ENCODE data around the gene ANO6. TPM values are rescaled to one million over a fixed set of nuclear protein-coding genes. Genes with fewer than 3 reads are reported as not detected.
"Not testable (repeated sequence)": the region's sequence is repeated elsewhere in the genome, so short reads cannot be mapped to it uniquely, and the experiment has no call there.

The ANO6 gene
- total RNA-seq, 3 donors from 2014 or later: 71.8 to 141 (median 76.5) TPM

DNA sequence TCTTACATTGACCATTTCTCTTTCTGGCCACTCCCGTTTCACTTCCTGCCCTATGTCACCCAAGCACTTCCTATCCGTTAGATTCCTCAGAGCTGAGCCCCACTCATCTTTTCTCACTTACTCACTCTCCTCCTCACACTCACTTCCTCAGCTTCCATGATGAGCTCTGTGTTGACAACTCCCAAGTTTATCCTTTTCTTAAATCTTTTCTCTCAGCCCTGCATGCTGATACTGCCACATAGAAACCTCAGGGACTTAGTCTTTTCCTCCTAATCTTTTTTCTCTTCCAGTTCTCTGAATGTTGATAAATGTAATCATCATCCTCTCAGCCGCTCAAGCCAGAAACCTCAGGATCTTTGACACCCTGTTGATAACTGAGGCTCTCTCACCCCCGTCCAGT lies 99.6 kb downstream of the ANO6 start:
- Histone ChIP-seq H3K27ac (no peak overlapping the region), H3K4me1 (no peaks in the 10 kb centered on the region), H3K9me3 (no peaks in the 10 kb centered on the region), H3K36me3 (no peaks in the 10 kb centered on the region), H3K27me3 (no peaks in the 10 kb centered on the region), H3K4me3 (no peak overlapping the region)
- TF ChIP-seq POLR2AphosphoS5 (IDR thresholded peaks at IDR 0.05) (no peak), POLR2A (IDR thresholded peaks at IDR 0.05) (no peak)
- TF ChIP-seq, protein P1, sequence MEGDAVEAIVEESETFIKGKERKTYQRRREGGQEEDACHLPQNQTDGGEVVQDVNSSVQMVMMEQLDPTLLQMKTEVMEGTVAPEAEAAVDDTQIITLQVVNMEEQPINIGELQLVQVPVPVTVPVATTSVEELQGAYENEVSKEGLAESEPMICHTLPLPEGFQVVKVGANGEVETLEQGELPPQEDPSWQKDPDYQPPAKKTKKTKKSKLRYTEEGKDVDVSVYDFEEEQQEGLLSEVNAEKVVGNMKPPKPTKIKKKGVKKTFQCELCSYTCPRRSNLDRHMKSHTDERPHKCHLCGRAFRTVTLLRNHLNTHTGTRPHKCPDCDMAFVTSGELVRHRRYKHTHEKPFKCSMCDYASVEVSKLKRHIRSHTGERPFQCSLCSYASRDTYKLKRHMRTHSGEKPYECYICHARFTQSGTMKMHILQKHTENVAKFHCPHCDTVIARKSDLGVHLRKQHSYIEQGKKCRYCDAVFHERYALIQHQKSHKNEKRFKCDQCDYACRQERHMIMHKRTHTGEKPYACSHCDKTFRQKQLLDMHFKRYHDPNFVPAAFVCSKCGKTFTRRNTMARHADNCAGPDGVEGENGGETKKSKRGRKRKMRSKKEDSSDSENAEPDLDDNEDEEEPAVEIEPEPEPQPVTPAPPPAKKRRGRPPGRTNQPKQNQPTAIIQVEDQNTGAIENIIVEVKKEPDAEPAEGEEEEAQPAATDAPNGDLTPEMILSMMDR (IDR thresholded peaks at IDR 0.05): no peak
- intact Hi-C loops (cut with DNase I; ENCODE audit: low total_unique reads): no loop called here
- DNase-seq (ENCODE audit: low spot score in 2 of 2): no peak

DNA sequence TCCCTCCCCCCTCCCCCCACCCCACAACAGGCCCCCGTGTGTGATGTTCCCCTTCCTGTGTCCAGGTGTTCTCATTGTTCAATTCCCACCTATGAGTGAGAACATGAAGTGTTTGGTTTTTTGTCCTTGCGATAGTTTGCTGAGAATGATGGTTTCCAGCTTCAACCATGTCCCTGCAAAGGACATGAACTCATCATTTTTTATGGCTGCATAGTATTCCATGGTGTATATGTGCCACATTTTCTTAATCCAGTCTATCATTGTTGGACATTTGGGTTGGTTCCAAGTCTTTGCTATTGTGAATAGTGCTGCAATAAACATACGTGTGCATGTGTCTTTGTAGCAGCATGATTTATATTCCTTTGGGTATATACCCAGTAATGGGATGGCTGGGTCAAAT lies 101.4 kb downstream of the ANO6 start:
- H3K36me3 ChIP-seq; H3K4me3 ChIP-seq; H3K9me3 ChIP-seq; H3K4me1 ChIP-seq; DNase-seq (ENCODE audit: low spot score in 2 of 2); H3K27me3 ChIP-seq; intact Hi-C loops (cut with DNase I; ENCODE audit: low total_unique reads); H3K27ac ChIP-seq: not testable (repeated sequence)

DNA sequence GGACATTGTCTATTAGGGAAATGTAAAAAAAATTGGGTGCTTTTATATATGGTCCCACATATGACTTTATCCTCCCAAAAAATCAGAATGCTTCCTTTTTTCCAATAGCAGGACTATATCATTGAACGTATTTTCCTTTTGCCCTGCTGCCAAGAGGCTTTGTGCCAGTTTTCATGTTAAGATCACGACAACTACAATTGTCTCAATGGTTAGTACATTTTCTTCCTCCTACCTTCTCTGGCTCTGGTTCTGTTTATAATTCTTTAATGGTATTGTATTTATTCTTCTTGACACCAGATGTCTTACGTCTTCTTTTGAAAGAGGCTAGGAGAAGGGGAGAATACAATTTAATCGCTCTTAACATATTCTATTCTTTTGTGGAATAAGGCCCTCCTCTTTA lies 106.9 kb downstream of the ANO6 start:
- no peaks in the 10 kb centered on the region for H3K9me3 ChIP-seq
- H3K27ac ChIP-seq: no peak overlapping the region
- H3K4me3 ChIP-seq: no peak overlapping the region
- intact Hi-C loops (cut with DNase I; ENCODE audit: low total_unique reads): no loop called here
- no peaks in the 10 kb centered on the region for H3K36me3 ChIP-seq
- H3K4me1 ChIP-seq: no peaks in the 10 kb centered on the region
- DNase-seq (ENCODE audit: low spot score in 2 of 2): no peak
- TF ChIP-seq POLR2AphosphoS5 (IDR thresholded peaks at IDR 0.05) (no peak), POLR2A (IDR thresholded peaks at IDR 0.05) (no peak)
- TF ChIP-seq, protein P1 (IDR thresholded peaks at IDR 0.05): no peak
- no peaks in the 10 kb centered on the region for H3K27me3 ChIP-seq

DNA sequence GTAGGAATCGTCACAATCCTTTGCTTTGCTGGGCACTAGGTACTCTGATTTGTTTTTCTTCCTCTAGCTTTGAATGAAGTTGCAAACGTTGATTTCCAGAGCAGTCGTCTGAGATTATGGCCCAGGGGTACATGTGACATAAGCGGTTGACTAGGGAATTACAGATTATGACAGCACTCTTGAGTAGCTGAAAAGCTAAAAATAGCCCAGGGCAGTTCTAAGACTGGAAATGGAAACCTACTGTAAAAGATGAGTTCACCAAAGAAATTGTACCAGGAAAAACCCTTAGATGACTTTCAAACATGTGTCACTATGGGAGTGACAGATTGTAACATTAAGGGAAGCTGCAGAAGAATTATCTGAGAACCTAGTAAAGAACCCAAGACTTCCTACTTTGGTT lies 108.5 kb downstream of the ANO6 start:
- Histone ChIP-seq H3K9me3 (no peaks in the 10 kb centered on the region), H3K4me3 (no peak overlapping the region), H3K27me3 (no peaks in the 10 kb centered on the region), H3K36me3 (no peaks in the 10 kb centered on the region), H3K27ac (no peak overlapping the region), H3K4me1 (no peaks in the 10 kb centered on the region)
- intact Hi-C loops (cut with DNase I; ENCODE audit: low total_unique reads): no loop called here
- TF ChIP-seq POLR2AphosphoS5 (IDR thresholded peaks at IDR 0.05) (no peak), POLR2A (IDR thresholded peaks at IDR 0.05) (no peak)
- TF ChIP-seq, protein P1 (IDR thresholded peaks at IDR 0.05): no peak
- DNase-seq (ENCODE audit: low spot score in 2 of 2): no peak

DNA sequence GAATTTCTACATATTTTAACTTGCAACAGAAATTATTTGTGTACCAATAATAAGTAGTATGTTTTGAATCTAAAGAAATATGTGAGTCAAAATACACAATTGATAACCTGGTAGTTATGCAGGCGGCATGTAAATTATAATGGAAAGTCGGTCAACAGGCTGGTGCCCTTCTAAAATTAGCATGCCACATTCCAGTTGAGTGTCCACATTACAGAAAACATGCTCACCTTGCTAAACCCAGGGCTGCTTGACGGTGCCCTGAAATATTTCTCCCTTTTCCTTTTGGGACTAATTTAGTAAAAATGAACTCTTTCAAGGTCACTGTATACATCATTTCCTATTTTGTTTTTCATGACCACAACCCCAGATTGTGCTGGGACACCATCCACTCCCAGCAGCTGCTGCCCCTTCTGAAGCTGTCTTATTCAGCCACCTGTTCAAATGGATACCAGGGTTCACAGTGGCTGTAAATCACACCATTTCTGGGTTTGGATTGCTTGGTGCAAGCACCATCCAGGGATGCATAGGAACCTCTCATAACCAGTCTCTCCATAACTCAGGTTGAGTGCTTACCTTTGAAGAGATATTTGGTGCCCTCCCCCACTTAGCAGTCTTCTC lies 110.6 kb downstream of the ANO6 start:
- Histone ChIP-seq H3K9me3 (no peaks in the 10 kb centered on the region), H3K4me1 (no peaks in the 10 kb centered on the region), H3K4me3 (no peak overlapping the region), H3K27ac (no peak overlapping the region), H3K36me3 (no peaks in the 10 kb centered on the region), H3K27me3 (no peaks in the 10 kb centered on the region)
- no peak for DNase-seq (ENCODE audit: low spot score in 2 of 2)
- TF ChIP-seq POLR2AphosphoS5 (IDR thresholded peaks at IDR 0.05) (no peak), POLR2A (IDR thresholded peaks at IDR 0.05) (no peak)
- TF ChIP-seq, protein P1 (IDR thresholded peaks at IDR 0.05): no peak
- intact Hi-C loops (cut with DNase I; ENCODE audit: low total_unique reads): no loop called here

All from breast epithelium (tissue), 4 donors.